ENCODE results near the gene STPG1.
"Not testable (repeated sequence)": the region's sequence is repeated elsewhere in the genome, so short reads cannot be mapped to it uniquely, and the experiment has no call there.

Gene STPG1, protein sequence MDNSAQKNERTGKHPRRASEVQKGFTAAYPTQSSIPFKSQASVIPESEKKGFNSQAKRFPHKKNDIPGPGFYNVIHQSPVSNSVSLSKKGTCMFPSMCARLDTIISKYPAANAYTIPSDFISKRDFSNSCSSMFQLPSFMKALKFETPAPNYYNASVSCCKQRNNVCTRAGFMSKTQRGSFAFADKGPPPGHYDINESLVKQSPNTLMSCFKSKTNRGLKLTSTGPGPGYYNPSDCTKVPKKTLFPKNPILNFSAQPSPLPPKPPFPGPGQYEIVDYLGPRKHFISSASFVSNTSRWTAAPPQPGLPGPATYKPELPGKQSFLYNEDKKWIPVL

DNA sequence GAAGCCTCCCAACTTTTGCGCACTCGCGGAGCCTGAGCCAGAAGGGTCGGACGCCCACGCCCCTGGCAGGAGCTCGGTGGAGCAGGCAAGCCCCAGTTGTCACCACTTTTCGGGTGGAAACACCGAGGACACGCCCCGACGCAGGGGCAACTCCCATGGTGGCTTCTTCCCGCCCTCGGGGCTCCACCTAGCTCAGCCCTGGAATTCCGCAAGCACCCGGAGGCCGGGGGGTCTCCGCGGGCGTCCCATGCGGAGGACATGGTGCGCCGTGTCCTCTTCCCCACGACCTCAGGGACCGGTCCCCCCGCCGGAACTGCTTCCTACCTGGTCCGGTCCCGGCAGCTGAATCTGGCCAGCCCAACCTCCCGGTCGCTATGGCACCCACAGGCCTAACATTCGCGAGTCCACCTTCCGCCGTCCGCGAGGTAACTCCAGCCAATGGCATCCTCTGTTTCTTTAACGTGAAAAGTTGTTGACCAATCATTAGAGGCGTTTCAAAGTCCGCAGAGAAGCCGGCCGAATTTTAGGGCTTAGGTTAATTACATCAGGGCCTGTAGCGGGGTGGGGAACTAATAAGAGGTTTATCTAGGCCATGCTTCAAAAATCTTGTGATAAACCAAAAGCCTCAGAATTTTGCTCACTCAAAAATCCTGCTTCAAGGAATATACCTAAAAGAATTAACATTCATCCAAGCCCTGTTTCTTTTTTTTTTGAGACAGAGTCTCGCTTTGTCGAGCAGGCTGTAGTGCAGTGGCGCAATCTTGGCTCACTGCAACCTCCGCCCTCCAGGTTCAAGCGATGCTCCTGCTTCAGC, at the start of gene STPG1:
Gene STPG1 (minus strand): TSS at position 433 of the 814 bp plus-strand sequence. CDS start 12,394 bp downstream, outside the sequence.
- DNase-seq, result peak; percentile 88

DNA sequence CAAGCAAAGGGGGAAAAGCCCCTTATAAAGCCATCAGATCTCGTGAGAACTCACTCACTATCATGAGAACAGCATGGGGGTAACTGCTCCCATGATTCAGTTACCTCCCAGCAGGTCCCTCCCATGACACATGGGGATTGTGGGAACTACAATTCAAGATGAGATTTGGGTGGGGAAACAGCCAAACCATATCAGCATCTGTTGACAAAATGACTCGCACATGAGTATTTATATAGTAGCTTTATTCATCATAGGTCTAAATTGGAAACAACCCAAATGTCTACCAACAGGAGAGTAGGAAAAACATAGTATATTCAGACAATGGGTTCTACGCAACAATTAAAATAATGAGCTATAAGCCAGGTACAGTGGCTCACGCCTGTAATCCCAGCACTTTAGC, 48.5 kb upstream of the STPG1 start:
- DNase-seq, result not testable (repeated sequence)

DNA sequence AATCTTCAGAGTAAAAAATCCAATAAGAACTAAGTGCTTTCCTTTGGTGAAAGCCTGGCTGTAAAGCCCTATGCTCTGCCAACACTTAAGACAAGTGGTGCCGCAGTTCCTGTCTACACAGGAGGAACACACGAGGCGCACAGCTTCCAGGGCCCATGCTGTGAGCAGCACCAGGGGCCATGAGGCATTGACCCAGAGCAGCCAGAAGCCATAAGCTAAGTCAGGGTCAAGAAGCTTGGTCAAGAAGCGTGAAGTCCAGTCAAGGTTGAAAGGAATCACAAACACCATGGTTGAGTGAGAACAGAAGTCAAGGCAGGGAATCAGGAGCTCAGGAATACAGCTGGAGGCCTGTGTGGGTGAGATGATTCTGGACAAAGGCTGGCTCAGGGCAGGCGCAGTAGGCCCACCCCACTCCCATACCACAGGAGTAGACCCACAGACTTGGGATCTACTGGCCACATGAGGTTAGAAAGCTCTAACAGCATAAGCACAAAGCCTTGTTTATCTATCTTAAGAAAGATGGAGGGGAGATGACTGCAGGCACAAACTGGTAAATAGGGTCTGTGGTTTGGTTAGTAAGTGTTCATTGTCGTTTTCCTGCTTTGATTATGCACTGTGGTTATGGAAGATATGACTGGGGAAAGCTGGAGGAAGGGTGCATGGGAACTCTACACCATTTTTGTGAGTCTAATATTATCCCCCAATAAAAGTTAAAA, 46.1 kb upstream of the STPG1 start:
- DNase-seq, result no peak

DNA sequence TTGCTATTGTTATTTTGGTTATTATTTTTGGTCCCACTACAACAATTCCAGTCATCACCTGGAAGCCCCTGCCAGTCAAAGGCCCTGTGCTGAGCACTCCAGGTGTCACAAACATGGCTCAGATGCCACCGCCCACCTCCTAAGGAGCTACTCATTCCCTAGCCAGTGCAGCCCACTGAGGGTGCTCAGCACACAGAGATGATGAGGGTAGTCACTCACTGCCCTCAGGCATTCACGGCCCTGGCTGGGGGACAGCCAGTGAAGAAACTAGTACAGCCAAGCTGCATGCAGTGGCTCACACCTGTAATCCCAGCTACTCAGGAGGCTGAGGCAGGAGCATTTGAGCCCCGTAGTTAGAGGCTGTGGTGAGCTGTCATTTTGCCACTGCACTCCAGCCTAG, 44.3 kb upstream of the STPG1 start:
- no peak for DNase-seq

DNA sequence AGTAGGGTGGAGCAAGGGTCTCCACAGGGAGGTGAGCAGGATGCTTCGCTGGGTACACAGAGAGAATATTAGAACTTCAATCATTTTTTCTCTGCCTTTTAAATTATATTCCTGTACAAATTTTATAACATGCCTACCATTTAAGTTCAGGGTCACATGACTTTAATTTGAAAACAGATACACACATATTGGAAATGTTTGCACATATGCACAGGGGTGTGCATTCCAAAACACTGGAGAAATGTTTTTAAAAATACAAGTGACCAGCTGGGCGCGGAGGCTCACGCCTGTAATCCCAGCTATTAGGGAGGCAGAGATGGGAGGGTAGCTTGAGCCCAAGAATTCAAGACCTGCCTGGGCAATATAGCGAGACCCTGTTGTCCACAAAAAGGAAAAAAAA, 41.7 kb upstream of the STPG1 start:
- DNase-seq, result no peak

DNA sequence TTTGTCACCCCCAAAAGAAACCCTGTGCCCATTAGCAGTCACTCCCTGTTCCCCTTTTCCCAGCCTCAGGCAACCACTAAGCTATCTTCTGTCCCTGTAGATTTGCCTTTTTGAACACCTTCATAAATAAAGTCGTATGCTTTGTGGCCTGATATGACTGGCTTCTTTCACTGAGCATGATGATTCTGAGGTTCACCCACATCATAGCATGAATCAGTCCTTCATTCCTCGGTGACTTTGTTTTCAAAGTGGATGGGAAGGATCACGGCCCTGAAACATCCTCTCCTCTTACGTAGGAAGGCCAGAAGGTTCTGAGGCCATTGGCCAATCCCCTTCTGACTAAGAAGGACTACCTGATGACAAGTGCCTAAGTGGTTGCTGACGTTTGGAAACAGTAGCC, 41.1 kb upstream of the STPG1 start:
- no peak for DNase-seq

DNA sequence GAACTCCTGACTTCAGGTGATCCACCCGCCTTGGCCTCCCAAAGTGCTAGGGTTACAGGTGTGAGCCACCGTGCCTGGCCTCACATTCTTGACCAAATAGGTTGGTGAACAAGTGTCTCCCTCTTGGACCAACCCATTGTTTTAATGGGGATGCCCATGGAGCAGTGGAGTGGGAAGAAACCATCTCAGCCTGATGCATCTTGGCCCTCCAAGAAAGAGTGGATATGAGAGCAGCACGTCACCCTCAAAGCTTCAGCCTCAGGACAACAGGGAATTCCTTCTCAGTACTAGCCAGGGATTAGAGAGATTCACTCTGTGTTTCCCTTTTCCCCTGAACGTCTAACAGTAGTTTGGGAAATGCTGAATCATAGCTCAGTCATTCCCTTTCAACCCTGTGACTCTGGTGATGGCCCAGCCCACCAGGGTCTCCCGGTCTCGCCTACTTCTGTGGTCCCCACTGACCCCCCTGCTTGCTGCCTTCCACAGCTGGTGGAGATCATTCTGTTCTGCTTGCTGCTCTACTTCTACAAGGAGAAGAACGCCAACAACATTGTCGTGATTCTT, 39.4 kb upstream of the STPG1 start:
- DNase-seq, result no peak

DNA sequence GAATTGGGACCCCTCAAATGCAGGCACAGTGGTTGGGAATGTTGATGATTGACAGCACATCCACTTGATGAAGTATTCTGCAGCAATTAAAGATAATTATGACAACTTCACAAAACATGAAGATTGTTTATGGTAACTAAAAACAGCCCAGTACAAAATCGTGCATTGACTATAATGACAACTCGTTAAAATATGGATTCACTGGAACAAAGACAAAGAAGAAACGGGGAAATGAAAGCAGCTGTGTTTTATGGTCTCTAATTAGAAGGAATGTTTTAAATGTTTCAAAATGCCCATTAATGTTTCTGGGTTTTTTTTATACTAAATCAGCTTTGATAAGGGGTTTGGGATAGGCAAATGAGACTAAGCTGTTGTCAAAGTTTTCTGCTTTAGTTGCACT, 38.2 kb upstream of the STPG1 start:
- no peak for DNase-seq

DNA sequence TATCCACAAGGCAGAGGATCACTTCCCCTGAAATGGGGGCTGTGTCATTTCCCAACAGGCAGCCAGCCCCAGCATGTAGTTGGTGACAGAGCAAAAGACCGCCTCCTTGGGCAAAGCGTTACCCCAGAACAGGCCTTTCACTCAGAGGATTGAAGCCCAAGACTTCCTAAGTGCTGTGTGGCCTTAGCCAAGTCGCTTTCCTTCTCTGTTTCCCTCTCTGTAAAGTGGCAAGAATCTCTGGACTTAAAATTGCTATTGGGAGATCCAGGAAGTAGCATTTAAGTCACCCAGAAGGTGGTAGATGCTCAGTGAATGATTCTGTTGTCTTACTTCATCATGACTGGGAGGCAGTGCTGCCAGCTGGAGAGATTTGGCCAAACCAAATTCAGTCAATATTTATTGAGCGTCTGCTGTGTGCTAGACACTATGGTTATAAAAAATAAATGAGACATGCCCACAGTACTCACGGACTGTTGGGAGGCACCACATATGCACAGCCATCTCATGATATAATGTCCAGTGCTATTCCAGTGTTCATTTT, 37.3 kb upstream of the STPG1 start:
- no peak for DNase-seq

DNA sequence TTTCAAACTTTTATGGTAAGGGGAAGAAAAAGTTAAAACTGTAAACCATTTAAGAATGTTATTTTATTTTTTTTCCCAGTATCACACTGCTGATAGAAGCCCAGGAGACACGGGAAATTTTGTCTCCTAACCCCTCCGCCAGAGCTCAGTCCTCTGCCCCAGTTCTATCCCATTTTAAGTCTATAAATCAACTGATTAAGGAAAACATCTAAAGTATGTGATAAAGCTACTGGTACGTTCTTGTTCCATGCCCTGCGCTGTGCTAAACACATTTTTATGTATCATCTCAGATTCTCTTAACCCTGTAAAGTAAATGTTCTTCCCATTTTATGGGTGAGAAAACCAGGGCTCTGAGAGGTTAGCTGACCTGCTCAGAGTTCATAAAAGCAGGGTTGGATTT, 36.7 kb upstream of the STPG1 start:
- no peak for DNase-seq

DNA sequence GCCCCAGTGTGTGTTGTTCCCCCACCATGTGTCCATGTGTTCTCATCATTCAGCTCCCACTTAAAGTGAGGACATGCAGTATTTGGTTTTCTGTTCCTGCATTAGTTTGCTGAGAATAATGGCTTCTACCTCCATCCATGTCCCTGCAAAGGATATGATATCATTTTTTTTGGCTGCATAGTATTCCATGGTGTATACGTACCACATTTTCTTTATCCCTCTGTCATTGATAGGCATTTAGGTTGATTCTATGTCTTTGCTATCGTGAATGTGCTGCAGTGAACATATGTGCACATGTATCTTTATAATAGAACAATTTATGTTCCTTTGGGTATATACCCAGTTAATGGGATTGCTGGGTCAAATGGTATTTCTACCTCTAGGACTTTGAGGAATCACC, 32.9 kb upstream of the STPG1 start:
- not testable (repeated sequence) for DNase-seq

DNA sequence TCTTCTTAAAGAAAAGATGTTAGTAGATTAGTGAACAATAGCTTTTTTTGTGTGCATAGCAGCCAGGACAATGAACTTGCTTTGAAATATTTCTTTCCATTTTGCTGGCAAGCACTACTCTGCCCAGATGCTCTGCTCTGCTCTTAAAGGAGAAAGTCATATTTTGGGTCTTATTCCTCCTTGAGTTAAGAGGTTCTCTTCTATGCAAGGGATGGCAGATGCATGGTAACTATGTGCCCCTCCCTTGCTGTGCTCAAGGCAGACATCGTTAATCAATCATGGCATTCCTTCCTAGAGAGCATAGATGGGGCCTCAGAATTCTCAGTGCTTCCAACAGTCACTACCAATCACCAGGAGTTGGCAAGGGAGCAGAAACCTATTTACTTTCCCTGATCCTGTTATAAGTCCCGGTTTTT, 29.7 kb upstream of the STPG1 start:
- no peak for DNase-seq

DNA sequence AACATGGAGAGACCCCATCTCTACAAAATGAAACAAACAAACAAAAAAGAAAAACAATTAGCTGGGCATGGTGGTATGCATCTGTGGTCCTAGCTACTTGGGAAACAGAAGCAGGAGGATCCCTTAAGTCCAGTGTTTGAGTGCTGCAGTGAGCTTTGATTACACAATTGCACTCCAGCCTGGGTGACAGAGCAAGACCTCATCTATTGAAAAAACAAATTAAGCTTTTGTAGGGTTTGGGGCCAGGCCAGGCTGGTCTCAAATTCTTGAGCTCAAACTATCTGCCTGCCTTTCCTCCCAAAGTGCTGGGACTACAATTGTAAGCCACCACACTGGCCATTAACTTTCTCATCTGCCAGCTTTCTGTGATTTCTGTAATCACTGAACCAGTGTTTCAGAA, 29.2 kb upstream of the STPG1 start:
- no peak for DNase-seq

DNA sequence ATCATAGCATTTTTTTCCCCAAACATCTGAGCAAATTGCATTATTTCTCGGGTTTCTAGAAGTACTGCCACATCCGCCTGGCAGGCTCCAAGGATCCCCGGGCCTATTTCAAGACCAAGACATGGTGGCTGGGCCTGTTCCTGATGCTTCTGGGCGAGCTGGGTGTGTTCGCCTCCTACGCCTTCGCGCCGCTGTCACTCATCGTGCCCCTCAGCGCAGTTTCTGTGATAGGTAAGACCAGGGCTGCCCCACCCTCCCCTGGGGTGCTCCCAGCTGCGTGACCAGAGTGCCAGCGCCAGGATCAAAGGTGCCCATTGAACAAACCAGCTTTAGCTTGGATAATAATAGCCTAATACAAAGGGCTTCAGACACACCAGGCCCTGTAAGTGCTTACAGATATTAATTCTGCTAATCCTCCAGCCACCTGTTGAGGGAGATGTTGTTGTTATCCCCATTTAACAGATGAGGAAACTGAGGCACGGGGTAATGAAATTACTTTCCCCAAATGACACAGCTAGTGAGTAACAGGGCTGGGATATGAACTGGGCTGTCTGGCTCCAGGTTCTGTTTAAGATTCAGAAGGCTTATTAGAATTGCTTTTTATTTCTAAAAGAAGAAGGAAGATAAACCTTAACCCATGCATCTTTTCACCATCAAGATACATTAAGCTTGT, 28.6 kb upstream of the STPG1 start:
- DNase-seq, result no peak

DNA sequence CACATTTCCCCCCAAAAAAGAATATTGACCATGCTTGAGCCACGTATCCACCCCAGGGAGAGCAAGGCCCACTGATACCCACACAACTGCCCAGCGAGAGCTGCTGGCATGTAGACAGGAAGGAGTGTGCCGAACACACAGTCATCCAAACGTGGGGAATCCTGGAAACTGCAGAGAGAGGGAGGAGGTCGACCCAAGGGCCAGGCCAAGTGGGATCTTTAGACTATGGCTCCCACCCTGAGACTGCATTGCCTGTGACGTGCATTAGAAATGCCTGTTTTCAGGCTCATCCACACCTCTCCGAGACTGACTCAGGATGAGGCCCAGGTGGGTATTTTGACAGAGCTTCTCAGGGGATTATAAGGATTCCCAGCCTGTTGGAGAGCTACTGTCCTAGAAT, 27.9 kb upstream of the STPG1 start:
- no peak for DNase-seq

DNA sequence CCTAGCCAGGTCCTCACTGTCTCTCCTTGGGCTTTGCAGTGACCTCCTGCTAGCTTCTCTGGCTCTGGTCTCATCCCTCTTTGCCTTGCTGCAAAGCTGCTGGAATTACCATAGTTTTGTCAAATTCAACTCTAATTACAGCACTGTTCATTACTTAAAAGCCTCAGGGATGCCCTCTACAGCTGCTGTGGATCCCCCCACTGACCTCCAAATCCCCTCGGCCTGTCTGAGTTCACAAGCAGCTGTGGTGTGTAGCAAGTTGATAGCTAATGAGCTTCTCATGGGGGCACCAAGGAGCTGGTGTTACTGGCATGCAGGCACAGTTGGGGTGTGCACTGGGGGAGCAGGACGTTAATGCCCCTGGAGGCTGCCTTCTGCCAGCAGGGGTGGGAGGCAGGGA, 26.9 kb upstream of the STPG1 start:
- no peak for DNase-seq

DNA sequence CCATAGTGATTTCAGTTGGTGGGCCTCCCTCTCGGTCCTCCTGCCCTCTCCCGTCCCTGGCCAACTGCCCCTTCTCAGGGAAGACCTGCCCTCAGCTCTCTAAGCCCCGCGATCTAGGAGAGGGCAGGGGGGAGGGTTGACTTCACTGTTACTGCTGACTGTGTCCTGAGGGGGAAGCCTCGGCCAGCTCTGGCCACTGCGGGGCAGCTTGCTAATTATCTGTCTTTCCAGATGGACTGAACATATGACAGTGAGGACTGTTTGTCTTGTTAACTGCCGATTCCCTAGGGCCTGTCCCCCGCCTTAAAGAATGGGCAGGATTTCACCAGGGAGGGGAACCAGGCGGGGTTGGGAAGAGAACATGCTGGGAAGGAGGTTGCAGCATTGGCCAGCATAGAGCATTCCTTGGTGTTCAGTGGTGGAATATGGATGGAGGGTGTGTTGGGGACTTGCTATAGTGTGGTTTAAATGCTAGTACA, 24.9 kb upstream of the STPG1 start:
- DNase-seq, result no peak

DNA sequence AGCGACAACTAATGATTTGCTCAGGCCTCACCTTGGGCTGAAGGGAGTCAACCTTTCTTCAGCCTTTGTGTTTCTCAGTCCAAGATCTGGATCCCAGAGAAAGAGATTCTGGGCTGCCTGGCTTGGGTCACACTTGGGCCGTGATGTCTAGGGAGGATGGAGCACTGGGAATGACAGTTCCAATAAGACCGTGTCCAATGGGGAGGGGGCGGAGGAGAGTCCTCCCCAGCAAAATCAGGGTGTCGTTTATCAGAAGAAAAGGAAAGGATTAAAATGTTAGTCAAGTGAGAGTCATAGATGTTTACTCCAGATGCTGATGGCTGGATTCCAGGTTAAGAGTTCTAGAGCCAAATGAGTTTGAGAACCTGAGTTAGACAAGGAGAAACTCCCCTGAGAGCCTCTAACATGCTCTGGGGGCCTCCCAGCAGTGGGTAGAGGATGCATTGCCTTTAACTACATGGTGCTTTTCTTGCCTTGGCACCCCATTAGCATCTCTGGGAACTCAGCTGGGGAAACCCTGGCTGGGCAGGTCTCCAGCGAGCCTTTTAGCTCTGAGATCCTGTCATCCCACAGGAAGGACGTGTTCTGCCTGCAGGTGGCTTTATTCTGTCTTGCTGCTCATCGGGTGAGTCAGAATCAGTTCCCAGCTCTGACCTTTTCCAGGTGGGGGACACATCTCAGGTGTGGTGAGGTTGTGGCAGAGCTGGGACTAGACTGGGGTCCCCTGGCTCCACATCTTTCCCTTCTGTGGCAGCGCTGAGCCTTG, 24.2 kb upstream of the STPG1 start:
- DNase-seq, result no peak

DNA sequence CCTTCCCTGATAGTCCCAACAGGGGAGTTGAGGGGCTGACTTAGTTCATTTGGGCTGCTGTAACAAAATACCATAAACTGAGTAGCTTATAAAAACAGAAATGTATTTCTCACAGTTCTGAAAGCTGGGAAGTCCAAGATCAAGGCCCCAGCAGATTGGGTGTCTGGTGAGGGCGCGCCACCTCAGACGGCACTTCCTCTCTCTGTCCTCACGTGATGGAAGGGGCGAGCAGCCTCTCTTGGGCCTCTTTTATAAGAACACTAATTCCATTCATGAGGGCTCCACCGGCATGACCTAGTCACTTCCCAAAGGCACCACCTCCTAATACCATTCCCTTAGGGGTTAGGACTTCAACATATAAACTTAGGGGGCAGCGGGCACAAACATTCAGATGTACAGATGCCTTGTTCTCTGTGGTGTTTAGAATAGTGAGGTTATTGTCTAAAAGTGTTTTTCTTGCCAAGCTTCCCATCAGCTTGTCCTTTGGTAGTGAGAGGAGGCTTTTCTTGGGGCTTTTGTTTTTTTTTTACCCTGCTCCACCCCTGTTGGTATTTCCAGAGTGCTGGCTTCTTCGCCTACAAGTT, 22.3 kb upstream of the STPG1 start:
- no peak for DNase-seq

DNA sequence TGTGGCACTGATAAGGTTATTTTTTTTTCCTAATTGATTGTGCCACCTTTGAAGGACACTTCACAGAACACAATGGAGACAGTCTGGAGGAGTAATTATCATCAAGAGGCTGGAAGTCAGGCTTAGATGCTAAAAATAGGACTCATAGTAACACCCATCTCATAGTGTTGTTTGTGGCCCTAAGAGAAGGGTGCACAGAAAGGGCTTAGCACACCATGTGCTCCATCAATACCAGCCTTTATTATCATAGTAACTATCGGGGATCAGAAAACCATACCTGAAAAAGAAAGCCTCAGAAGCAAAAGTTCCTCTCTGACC, 13.9 kb upstream of the STPG1 start:
- no peak for DNase-seq
